ENCODE measurements around the gene NPHP4.

DNA sequence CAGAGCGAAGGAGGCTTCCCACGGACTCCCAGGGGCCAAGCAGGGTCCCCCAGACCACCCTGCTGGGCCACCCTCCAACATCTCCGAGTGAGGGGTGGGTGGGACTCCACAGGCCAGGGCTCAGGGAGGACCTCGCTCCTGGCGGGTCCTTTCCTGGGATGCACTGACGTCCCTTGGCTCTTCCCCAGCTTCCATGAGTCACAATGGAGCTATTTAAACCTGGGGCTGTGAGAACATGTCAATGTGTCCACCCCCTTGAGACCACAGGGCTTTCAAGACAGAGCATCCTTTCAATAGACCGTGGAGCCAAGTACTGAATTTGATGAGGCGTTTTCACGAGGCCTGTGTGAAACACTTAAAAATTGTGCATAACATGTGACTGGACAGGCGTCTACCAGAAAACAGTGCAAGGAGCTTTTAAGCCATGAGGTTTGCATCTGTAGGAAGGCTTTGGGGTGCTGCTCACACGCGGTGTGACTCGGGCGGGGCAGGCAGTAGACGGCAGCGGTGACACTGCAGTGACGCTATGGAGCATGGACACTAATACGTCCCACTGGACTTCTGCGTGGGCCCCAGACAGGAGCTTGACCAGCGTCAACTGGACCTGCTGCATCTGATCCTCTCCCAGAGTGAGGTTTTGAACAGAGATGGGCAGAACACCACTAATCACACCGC lies 24.1 kb upstream of the NPHP4 start:
- TF ChIP-seq, protein P1, sequence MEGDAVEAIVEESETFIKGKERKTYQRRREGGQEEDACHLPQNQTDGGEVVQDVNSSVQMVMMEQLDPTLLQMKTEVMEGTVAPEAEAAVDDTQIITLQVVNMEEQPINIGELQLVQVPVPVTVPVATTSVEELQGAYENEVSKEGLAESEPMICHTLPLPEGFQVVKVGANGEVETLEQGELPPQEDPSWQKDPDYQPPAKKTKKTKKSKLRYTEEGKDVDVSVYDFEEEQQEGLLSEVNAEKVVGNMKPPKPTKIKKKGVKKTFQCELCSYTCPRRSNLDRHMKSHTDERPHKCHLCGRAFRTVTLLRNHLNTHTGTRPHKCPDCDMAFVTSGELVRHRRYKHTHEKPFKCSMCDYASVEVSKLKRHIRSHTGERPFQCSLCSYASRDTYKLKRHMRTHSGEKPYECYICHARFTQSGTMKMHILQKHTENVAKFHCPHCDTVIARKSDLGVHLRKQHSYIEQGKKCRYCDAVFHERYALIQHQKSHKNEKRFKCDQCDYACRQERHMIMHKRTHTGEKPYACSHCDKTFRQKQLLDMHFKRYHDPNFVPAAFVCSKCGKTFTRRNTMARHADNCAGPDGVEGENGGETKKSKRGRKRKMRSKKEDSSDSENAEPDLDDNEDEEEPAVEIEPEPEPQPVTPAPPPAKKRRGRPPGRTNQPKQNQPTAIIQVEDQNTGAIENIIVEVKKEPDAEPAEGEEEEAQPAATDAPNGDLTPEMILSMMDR (IDR thresholded peaks at IDR 0.05): no peak
- no peak for TF ChIP-seq POLR2A (IDR thresholded peaks at IDR 0.05)

Data from lower leg skin (tissue), 3 donors.